Endothelial cell of umbilical vein (primary cell): ENCODE results near the gene GLI1. TPM values are rescaled to one million over a fixed set of nuclear protein-coding genes. Genes with fewer than 3 reads are reported as not detected.

ENCODE experiments used
- BruUV-seq: library from RNA; stranded (reverse); fragments of 400-500 nt; replicated peaks from 2 replicates; lab custom pipeline; 2021; lab: Mats Ljungman, UMichigan
- CTCF ChIA-PET: fragments of 300-600, 350-600 bp; sonication (Branson Sonifier 250); formaldehyde crosslinking; loops from one replicate; lab custom pipeline; 2021; ENCODE audit warnings: antibody characterized with exemption, inconsistent platforms; lab: Charles Lee
- POLR2A ChIA-PET: fragments of 300-600, 350-600 bp; sonication (Branson Sonifier 250); formaldehyde crosslinking; loops from one replicate; lab custom pipeline; 2021; ENCODE audit warnings: antibody characterized with exemption, inconsistent platforms; lab: Charles Lee
- DNase-seq: peaks from one replicate; pipeline ENCODE4 v3.0.0-alpha.2; 2011; ENCODE audit warnings: low read depth, low spot score
- FAIRE-seq: peaks from 2 replicates; lab custom pipeline; 2011; peaks lifted over from hg19 to GRCh38; lab: Jason Lieb, UNC
- H2AFZ ChIP-seq: 2 replicates; pipeline ENCODE4 v1.6.0; 2012; ENCODE audit warnings: low read depth, low read length, control low read depth, inconsistent platforms
- H3K27ac ChIP-seq: 2 replicates; pipeline ENCODE4 v1.5.1; 2011; ENCODE audit warnings: low read depth, mild to moderate bottlenecking, control low read depth, low read length, moderate library complexity; ENCODE audit not compliant: insufficient read depth
- H3K27me3 ChIP-seq, 2 experiments: 2 replicates each; pipeline versions ENCODE4 v1.6.0 to v1.6.1; 2011; ENCODE audit warnings: low read length in 2 of 2, mixed read lengths in 1 of 2; ENCODE audit not compliant: control insufficient read depth in 2 of 2, insufficient read depth in 2 of 2
- H3K36me3 ChIP-seq, 2 experiments: 2 replicates in 1 of 2; 3 replicates in 1 of 2; pipeline ENCODE4 v1.5.1; 2011; ENCODE audit warnings: low read length in 2 of 2, mild to moderate bottlenecking in 1 of 2, moderate library complexity in 1 of 2; ENCODE audit not compliant: control insufficient read depth in 2 of 2, insufficient read depth in 2 of 2; ENCODE audit errors: extremely low read depth in 1 of 2
- H3K4me1 ChIP-seq: 3 replicates; pipeline ENCODE4 v1.5.1; 2011; ENCODE audit warnings: mild to moderate bottlenecking, low read length; ENCODE audit not compliant: control insufficient read depth, insufficient read depth; ENCODE audit errors: extremely low read depth
- H3K4me2 ChIP-seq: 2 replicates; pipeline ENCODE4 v1.6.1; 2011; ENCODE audit warnings: low read length, control low read depth, mixed read lengths; ENCODE audit not compliant: insufficient read depth
- H3K4me3 ChIP-seq, 3 experiments: fragments of 200-600 bp in 1 of 3; sonication (generic), shearing (Covaris generic) in 1 of 3; replicated peaks in 1 of 3; 2 replicates each; pipeline ENCODE4 v1.5.1; 2011 to 2016; ENCODE audit warnings: control low read depth in 3 of 3, low read length in 3 of 3, mild to moderate bottlenecking in 2 of 3, inconsistent platforms in 1 of 3, low read depth in 1 of 3, moderate library complexity in 1 of 3; ENCODE audit not compliant: insufficient read depth in 1 of 3
- H3K79me2 ChIP-seq: 2 replicates; pipeline ENCODE4 v1.6.0; 2012; ENCODE audit warnings: low read length, inconsistent platforms; ENCODE audit not compliant: control insufficient read depth, insufficient read depth
- H3K9ac ChIP-seq: replicated peaks from 2 replicates; pipeline ENCODE3; 2011; ENCODE audit warnings: low read length, control low read depth; ENCODE audit not compliant: insufficient read depth; ENCODE audit errors: extremely low read depth
- H3K9me1 ChIP-seq: replicated peaks from 3 replicates; pipeline ENCODE4 v1.6.0; 2011; ENCODE audit warnings: mild to moderate bottlenecking, low read length; ENCODE audit not compliant: control insufficient read depth, insufficient read depth; ENCODE audit errors: extremely low read depth
- H3K9me3 ChIP-seq: replicated peaks from 2 replicates; pipeline ENCODE4 v1.5.1; 2012; ENCODE audit warnings: low read length, inconsistent platforms; ENCODE audit not compliant: control insufficient read depth, insufficient read depth
- H4K20me1 ChIP-seq: replicated peaks from 2 replicates; pipeline ENCODE3; 2011; ENCODE audit warnings: mild to moderate bottlenecking, low read length; ENCODE audit not compliant: control insufficient read depth, insufficient read depth; ENCODE audit errors: extremely low read depth
- EZH2 ChIP-seq: IDR thresholded peaks from 2 replicates; pipeline ENCODE4 v1.6.1; 2012; ENCODE audit warnings: borderline replicate concordance, low read depth, mild to moderate bottlenecking, moderate library complexity, low read length, inconsistent platforms; ENCODE audit not compliant: severe bottlenecking
- FOS ChIP-seq: IDR thresholded peaks from 2 replicates; pipeline ENCODE4 v1.6.1; 2011; ENCODE audit warnings: mild to moderate bottlenecking, low read length, moderate library complexity, borderline replicate concordance; ENCODE audit not compliant: insufficient read depth
- GATA2 ChIP-seq: IDR thresholded peaks from 2 replicates; pipeline ENCODE4 v1.7.0; 2011; ENCODE audit warnings: low read depth, mild to moderate bottlenecking, moderate library complexity, mixed read lengths, low read length; ENCODE audit not compliant: insufficient read length, insufficient read depth
- JUN ChIP-seq: IDR thresholded peaks from 2 replicates; pipeline ENCODE4 v1.6.1; 2011; ENCODE audit warnings: borderline replicate concordance, low read depth; ENCODE audit not compliant: insufficient read length, insufficient read depth
- MAX ChIP-seq: IDR thresholded peaks from 2 replicates; pipeline ENCODE4 v1.6.1; 2011; ENCODE audit not compliant: insufficient read depth, insufficient read length
- MYC ChIP-seq: IDR thresholded peaks from one replicate; pipeline ENCODE4 v1.6.1; 2011; ENCODE audit warnings: mild to moderate bottlenecking, low read depth, low read length
- POLR2A ChIP-seq: IDR thresholded peaks from 2 replicates; pipeline ENCODE4 v1.6.1; 2012; ENCODE audit warnings: low read depth, mild to moderate bottlenecking, control low read depth, low read length
- POLR2AphosphoS5 ChIP-seq: IDR thresholded peaks from 2 replicates; pipeline ENCODE4 v1.6.1; 2012; ENCODE audit warnings: low read depth, mild to moderate bottlenecking, control low read depth, low read length, moderate library complexity; ENCODE audit not compliant: insufficient read depth
- dilution Hi-C: fragments of 300-500 bp; cut with MboI; formaldehyde crosslinking; loops from one replicate; pipeline ENCODE4 v1.15.0; 2019; ENCODE audit warnings: low sequenced_read_pairs; ENCODE audit not compliant: extremely low pct_ligation_motif_present
- intact Hi-C: fragments of 100-400 bp; cut with micrococcal nuclease; formaldehyde crosslinking; loops from one replicate; pipeline ENCODE4 v1.10.0; 2022
- polyA plus RNA-seq, 4 experiments: library from polyadenylated mRNA; depleted of rRNA in 3 of 4; stranded (reverse) in 3 of 4; unstranded in 1 of 4; fragments of >200 nt; gene quantifications; 2 replicates each; pipeline versions ENCODE4 v1.2.1 to v1.2.3, GENCODE V29; 2011 to 2012; ENCODE audit warnings: missing spikeins in 1 of 4
- total RNA-seq: library from RNA; stranded (reverse); gene quantifications from 2 replicates; pipeline ENCODE4 v1.2.3, GENCODE V29; 2021
- TF ChIP-seq, protein P1 (sequence below), 2 donors: IDR thresholded peaks; 1 replicate in 1 of 2; 2 replicates in 1 of 2; pipeline ENCODE4 v1.5.1; 2011; ENCODE audit warnings: low read length in 2 of 2, mild to moderate bottlenecking in 2 of 2, moderate library complexity in 2 of 2, control low read depth in 1 of 2, inconsistent platforms in 1 of 2, low read depth in 1 of 2; ENCODE audit not compliant: insufficient read depth in 1 of 2; ENCODE audit errors: extremely low read depth in 1 of 2

The GLI1 gene
- total and polyA plus RNA-seq, 2 donors (not counting 3 experiments of a cell fraction or from before 2014, with no cell fraction given), result 0.10 to 0.29 TPM

- no peak for DNase-seq
- TF ChIP-seq, protein P1, sequence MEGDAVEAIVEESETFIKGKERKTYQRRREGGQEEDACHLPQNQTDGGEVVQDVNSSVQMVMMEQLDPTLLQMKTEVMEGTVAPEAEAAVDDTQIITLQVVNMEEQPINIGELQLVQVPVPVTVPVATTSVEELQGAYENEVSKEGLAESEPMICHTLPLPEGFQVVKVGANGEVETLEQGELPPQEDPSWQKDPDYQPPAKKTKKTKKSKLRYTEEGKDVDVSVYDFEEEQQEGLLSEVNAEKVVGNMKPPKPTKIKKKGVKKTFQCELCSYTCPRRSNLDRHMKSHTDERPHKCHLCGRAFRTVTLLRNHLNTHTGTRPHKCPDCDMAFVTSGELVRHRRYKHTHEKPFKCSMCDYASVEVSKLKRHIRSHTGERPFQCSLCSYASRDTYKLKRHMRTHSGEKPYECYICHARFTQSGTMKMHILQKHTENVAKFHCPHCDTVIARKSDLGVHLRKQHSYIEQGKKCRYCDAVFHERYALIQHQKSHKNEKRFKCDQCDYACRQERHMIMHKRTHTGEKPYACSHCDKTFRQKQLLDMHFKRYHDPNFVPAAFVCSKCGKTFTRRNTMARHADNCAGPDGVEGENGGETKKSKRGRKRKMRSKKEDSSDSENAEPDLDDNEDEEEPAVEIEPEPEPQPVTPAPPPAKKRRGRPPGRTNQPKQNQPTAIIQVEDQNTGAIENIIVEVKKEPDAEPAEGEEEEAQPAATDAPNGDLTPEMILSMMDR (IDR thresholded peaks at IDR 0.05; ENCODE audit: extremely low read depth in 1 of 2, insufficient read depth in 1 of 2, low read depth in 1 of 2, low read length in 2 of 2), result no peak
- no peak for TF ChIP-seq POLR2A
- POLR2A ChIA-PET, result interaction anchor here (0.6 kb wide), 1 partner anchor 146 kb away, joined by 4 read pairs; no protein-coding TSS in a partner anchor
- Histone ChIP-seq H3K4me1 (peaks cover 14% of the 10 kb centered on the region), H3K27me3 (peaks cover 5 to 10% of the 10 kb centered on the region in 2 experiments), H3K27ac (no peak overlapping the region), H2AFZ (no peak overlapping the region), H3K4me2 (no peak overlapping the region), H3K79me2 (no peaks in the 10 kb centered on the region), H3K9me3 (no peaks in the 10 kb centered on the region), H3K36me3 (no peaks in the 10 kb centered on the region), H3K4me3 (no peak overlapping the region), H3K9me1 (no peaks in the 10 kb centered on the region), H4K20me1 (no peaks in the 10 kb centered on the region), H3K9ac (no peak overlapping the region)
- dilution Hi-C loops, result no loop called here
- FAIRE-seq, result no peak
- intact Hi-C loops, result no loop called here
- CTCF ChIA-PET, result no interaction called here
- BruUV-seq, result no TSS peak
Measured at GRCh38 chr12:57460468-57460784, 841 bp downstream of the GLI1 start.

GRCh38 chr12:57460841-57461275 is 1.3 kb downstream of the GLI1 start:
- intact Hi-C loops, result no loop called here
- no peak overlapping the region for H3K9ac ChIP-seq
- POLR2A ChIA-PET, result interaction anchor here (0.6 kb wide), 1 partner anchor 147 kb away, joined by 4 read pairs; no protein-coding TSS in a partner anchor

More at GRCh38 chr12:57460841-57461275, 1.3 kb downstream of the GLI1 start:
- FAIRE-seq (no peak), DNase-seq (no peak)
- Histone ChIP-seq H3K27ac (no peak overlapping the region), H3K9me3 (no peaks in the 10 kb centered on the region), H3K4me3 (no peak overlapping the region), H3K79me2 (no peaks in the 10 kb centered on the region), H3K4me2 (no peak overlapping the region), H3K4me1 (peaks cover 14% of the 10 kb centered on the region), H3K9me1 (no peaks in the 10 kb centered on the region), H4K20me1 (no peaks in the 10 kb centered on the region), H2AFZ (no peak overlapping the region), H3K27me3 (peaks cover 5 to 10% of the 10 kb centered on the region in 2 experiments), H3K36me3 (no peaks in the 10 kb centered on the region)
- CTCF ChIA-PET, result no interaction called here
- dilution Hi-C loops, result no loop called here
- no TSS peak for BruUV-seq
- TF ChIP-seq JUN, result no peak
- no peak for TF ChIP-seq MYC
- TF ChIP-seq, protein P1 (IDR thresholded peaks at IDR 0.05; ENCODE audit: extremely low read depth in 1 of 2, insufficient read depth in 1 of 2, low read depth in 1 of 2, low read length in 2 of 2), result no peak
- no peak for TF ChIP-seq EZH2
- no peak for TF ChIP-seq MAX
- no peak for TF ChIP-seq FOS
- TF ChIP-seq GATA2, result no peak
- no peak for TF ChIP-seq POLR2A
- TF ChIP-seq POLR2AphosphoS5, result no peak
